Measurements from ENCODE around the gene P2RX7. TPM values are rescaled to one million over a fixed set of nuclear protein-coding genes. Genes with fewer than 3 reads are reported as not detected.
A peak's percentile ranks its signal among the peaks of the same experiment; 100 is the strongest.

The P2RX7 gene
- total RNA-seq, 1 donor from 2014 or later, result under 0.01 TPM

DNA sequence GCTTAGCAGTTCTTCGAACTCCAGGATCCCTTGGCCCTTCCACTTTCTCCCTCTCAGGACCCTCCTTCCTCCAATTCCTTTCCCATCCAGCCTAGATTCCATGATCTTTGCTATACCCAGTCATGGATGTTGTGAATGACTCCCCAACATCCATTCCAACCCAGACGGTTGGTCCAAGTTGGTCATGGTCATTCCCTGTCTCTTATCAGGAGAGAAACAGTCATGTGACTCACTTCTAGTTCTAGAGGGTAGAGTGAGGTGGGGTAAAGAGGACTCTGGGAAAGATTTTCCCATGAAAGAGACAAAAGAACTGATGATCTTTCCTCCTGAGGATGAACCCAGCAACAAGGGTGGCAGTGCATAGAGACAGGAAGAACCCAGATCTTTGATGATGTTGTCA lies 9.2 kb upstream of the P2RX7 start:
- Histone ChIP-seq H3K36me3 (ENCODE audit: control insufficient read depth, insufficient read depth, low read length) (no peaks in the 10 kb centered on the region), H3K27me3 (ENCODE audit: control insufficient read depth, insufficient read depth, low read length) (no peaks in the 10 kb centered on the region), H3K4me3 (ENCODE audit: low read depth, low read length) (no peak overlapping the region)
- DNase-seq (ENCODE audit: low read depth) (no peak), FAIRE-seq (no peak)
- TF ChIP-seq, protein P1, sequence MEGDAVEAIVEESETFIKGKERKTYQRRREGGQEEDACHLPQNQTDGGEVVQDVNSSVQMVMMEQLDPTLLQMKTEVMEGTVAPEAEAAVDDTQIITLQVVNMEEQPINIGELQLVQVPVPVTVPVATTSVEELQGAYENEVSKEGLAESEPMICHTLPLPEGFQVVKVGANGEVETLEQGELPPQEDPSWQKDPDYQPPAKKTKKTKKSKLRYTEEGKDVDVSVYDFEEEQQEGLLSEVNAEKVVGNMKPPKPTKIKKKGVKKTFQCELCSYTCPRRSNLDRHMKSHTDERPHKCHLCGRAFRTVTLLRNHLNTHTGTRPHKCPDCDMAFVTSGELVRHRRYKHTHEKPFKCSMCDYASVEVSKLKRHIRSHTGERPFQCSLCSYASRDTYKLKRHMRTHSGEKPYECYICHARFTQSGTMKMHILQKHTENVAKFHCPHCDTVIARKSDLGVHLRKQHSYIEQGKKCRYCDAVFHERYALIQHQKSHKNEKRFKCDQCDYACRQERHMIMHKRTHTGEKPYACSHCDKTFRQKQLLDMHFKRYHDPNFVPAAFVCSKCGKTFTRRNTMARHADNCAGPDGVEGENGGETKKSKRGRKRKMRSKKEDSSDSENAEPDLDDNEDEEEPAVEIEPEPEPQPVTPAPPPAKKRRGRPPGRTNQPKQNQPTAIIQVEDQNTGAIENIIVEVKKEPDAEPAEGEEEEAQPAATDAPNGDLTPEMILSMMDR (IDR thresholded peaks at IDR 0.05; ENCODE audit: insufficient read depth, low read length, severe bottlenecking), result no peak

DNA sequence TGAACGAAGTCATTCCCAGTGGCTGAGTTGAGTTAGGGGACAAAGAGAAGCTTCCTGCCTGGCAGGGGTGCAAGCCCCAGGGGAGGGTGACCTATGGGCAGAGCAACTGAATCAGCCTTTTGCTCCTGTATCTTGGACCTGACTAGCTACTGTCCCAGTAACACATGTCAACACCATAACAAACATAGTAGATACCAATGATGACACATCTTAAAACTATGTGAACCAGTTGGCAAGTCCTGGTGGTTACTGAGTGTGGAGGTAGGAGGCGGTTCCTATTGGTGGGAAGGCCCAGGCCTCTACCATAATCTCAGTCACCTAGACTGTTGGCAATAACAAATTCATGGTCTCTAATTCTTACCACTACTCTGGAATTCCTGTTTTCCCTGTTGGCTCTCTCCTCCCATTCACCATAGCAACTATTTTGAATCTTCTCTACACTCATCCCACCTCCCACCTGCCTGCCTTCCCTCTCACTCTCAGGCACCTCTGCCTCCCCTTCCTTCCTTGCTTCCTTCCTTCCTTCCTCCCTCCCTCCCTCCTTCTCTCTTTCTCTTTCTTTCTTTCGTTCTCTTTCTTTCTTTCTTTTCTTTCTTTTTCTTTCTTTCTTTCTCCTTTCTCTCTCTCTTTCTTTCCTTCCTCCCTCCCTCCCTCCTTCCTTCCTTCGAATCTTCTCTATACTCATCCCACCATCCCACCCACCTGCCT lies 8.1 kb upstream of the P2RX7 start:
- no peak overlapping the region for H3K4me3 ChIP-seq (ENCODE audit: low read depth, low read length)
- DNase-seq (ENCODE audit: low read depth) (peak; percentile 98), FAIRE-seq (peak; percentile 80)
- no peaks in the 10 kb centered on the region for H3K27me3 ChIP-seq (ENCODE audit: control insufficient read depth, insufficient read depth, low read length)
- H3K36me3 ChIP-seq (ENCODE audit: control insufficient read depth, insufficient read depth, low read length), result no peaks in the 10 kb centered on the region
- TF ChIP-seq, protein P1 (IDR thresholded peaks at IDR 0.05; ENCODE audit: insufficient read depth, low read length, severe bottlenecking), result no peak

DNA sequence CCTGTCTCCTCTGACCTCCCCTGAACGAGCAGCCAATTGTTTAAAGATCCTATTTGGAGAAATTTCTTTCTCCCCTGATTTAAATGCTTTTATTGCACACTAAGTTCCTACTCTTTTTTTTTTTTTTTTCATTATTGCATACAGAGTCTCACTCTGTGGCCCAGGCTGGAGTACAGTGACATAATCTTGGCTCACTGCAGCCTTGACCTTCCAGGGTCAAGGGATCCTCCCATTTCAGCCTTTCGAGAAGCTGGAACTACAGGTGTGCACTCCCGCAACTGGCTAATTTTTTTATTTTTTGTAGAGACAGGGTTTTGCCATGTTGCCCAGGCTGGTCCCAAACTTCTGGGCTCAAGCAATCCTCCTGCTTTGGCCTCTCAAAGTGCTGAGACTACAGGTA lies 5.2 kb upstream of the P2RX7 start:
- Histone ChIP-seq H3K36me3 (ENCODE audit: control insufficient read depth, insufficient read depth, low read length) (no peaks in the 10 kb centered on the region), H3K27me3 (ENCODE audit: control insufficient read depth, insufficient read depth, low read length) (no peaks in the 10 kb centered on the region), H3K4me3 (ENCODE audit: low read depth, low read length) (no peak overlapping the region)
- TF ChIP-seq, protein P1 (IDR thresholded peaks at IDR 0.05; ENCODE audit: insufficient read depth, low read length, severe bottlenecking), result no peak
- DNase-seq (ENCODE audit: low read depth), result no peak
- no peak for FAIRE-seq

DNA sequence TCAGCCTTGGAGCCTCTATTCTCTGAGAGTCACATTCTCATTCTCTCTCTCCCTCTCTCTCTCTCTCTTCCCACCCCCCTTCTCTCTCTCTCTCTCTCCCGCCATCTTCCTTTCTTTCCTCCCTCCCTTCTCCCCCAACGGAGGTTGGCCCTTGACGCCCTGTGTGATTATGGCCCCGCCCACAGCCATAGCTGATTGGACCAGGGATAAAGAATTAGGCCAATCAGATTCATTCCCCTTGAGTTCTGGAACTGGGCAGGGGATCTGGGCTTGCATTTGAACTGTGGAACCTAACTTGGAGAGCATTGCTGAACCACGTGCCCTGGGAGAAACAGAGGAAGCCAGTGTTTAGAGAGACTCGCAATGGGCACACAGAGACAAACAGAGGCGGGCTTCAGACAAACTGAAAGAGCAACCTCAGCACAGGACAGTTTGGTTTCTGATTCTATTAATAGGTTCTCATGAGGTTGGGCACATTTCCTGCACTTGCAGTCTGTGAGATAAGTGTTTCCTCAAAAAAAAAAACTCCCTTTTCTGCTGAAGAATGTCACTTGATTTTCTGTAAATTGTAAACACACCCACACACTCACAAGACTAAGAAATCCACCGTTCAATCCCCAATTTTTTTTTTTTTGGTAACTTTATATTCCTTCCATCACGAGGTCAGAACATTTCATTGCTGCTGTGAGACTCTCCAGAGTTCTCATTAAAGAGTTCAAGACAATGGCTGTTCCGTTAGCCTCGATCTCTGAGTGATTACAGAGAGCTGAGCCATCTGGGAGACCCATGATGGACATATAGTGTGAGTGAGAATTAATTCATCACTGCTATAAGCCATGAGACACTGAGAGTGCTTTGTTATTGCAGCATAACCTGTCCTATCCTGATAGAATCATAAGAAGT lies 3.5 kb upstream of the P2RX7 start:
- TF ChIP-seq, protein P1 (IDR thresholded peaks at IDR 0.05; ENCODE audit: insufficient read depth, low read length, severe bottlenecking), result no peak
- Histone ChIP-seq H3K27me3 (ENCODE audit: control insufficient read depth, insufficient read depth, low read length) (no peaks in the 10 kb centered on the region), H3K4me3 (ENCODE audit: low read depth, low read length) (no peak overlapping the region), H3K36me3 (ENCODE audit: control insufficient read depth, insufficient read depth, low read length) (no peaks in the 10 kb centered on the region)
- DNase-seq (ENCODE audit: low read depth) (peak; percentile 25), FAIRE-seq (no peak)

DNA sequence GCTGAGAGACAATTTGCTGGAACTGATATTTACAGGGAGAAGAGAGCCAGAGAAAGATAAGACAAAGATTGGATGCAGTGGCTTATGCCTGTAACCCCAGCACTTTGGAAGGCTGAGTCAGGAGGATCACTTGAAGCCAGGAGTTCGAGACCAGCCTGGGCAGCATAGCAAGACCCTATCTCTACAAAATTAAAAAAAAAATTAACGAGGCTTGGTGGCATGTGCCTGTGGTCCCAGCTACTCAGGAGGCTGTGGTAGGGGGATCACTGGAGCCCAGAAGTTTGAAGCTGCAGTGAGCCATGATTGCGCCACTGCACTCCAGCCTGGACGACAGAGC lies 2.9 kb upstream of the P2RX7 start:
- no peak for FAIRE-seq
- Histone ChIP-seq H3K36me3 (ENCODE audit: control insufficient read depth, insufficient read depth, low read length) (no peaks in the 10 kb centered on the region), H3K4me3 (ENCODE audit: low read depth, low read length) (no peak overlapping the region), H3K27me3 (ENCODE audit: control insufficient read depth, insufficient read depth, low read length) (no peaks in the 10 kb centered on the region)
- DNase-seq (ENCODE audit: low read depth), result no peak
- TF ChIP-seq, protein P1 (IDR thresholded peaks at IDR 0.05; ENCODE audit: insufficient read depth, low read length, severe bottlenecking), result no peak

All from bronchial epithelial cell (primary cell).